Measurements from ENCODE around the gene SLC38A9.

- no peak for TF ChIP-seq CTCF (IDR thresholded peaks at IDR 0.05 in 8 of 11, conservative IDR thresholded peaks at IDR 0.05 in 3 of 11)
- no peak for TF ChIP-seq POLR2A (IDR thresholded peaks at IDR 0.05)
These were observed 82.3 kb downstream of the SLC38A9 start for GRCh38 chr5:55629815-55630214.

Measured in spleen (tissue), 7 donors.